Hindlimb muscle (tissue), 1 donor: ENCODE measurements around the gene ICAM2. TPM values are rescaled to one million over a fixed set of nuclear protein-coding genes. Genes with fewer than 3 reads are reported as not detected.
A peak's percentile ranks its signal among the peaks of the same experiment; 100 is the strongest.

Source experiments
- DNase-seq: peaks from one replicate; pipeline ENCODE4 v3.0.0-alpha.2; 2013
- polyA plus RNA-seq: library from polyadenylated mRNA; unstranded; fragments of 120-200 nt; gene quantifications from one replicate; pipeline ENCODE4 v1.2.1, GENCODE V29; 2013; ENCODE audit not compliant: insufficient read length

The ICAM2 gene
- polyA plus RNA-seq, 1 donor: 28.6 TPM

DNA sequence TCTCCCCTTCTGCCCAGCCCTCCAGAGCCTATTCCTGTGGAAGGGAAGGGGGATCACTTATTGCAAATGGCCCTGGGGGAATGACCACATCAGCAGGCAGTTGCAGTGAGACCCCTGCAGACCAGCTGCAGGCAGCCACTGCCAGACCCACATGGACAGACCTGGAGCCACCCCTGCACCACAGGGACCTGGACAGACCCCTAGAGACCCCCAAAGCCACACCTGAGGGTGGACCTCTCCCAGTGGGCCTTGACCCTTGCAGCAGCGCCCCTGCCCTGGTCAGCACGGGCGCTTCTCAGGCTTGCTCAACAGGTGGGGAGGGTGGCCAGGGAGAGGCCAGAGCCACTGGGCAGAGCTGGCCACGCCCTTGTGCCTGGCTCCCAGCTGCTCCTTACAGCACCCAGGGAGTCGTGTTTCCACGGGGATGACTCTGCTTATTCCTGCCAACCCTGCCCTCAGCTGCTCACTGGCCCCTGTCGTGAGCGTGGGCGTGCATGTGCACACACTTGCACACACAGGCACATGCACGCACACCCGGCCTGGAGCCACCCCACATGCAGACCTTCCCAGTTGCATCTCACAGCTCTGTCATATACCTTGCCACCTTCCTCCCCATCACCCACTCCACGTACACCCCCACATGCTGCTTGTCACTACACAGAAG lies 46.4 kb downstream of the ICAM2 start:
- DNase-seq: no peak

DNA sequence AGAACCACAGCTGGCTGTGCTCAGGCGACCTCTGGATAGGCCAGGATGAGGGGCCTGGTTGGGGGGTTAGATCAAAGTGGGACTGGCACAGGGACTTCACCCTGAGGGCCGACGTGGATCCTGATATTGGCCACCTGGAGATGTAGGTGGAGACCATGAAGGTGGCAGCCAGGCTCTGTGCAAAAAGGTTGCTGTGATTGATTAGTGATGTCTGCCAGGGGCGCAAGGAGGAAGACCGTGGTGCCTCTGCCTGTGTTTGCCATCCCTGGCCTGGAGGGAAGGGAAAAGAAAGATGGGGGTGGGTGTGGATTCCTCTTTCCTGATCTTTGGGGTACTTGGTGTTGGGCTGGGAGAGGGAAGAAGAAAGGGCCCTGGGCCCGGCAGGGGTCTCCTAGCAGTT lies 47.2 kb downstream of the ICAM2 start:
- no peak for DNase-seq

DNA sequence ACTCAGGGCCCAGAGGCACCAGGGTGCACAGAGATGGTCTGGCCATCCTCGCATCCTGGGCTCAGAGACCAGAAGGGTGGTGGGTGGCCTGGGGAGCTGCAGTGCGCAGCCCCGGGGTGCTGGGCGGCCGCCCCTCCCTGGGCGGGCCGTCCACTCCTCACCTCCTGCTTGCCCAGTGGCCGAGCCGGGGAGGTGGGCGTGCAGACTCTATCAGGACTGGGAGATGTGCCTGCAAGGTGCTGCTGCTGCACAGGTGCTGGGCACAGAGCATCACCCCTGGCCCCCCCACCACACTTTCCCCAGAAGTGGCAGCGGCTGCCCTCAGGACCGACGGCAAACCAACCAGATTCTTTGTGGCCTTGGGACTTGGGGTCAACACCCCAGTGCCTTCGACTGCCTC lies 47.6 kb downstream of the ICAM2 start, which contains the start of gene SCN4A:
Gene SCN4A, minus strand, starts transcription at position 123 of the 400 bp plus-strand sequence. Its CDS starts 77 bp downstream, at position 46.
- no peak for DNase-seq

DNA sequence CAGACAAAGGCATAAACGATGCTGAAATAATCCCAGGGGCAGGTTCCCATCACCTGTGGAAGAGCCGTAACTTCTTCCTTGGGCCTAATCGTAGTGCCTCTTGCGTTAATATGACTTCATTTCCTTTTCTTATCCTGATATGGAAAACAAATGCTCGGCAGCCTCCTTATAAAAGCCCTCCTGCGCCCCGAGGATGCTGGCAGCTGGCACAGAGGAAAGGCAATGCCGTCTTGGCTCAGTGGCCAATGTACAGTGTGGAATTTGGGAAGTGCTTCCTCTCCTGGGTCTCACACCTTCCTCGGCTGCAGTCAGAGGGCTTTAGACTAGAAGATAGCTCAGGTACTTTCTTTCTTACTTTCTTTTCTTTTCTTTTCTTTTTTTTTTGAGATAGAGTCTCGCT lies 51.2 kb downstream of the ICAM2 start:
- no peak for DNase-seq

DNA sequence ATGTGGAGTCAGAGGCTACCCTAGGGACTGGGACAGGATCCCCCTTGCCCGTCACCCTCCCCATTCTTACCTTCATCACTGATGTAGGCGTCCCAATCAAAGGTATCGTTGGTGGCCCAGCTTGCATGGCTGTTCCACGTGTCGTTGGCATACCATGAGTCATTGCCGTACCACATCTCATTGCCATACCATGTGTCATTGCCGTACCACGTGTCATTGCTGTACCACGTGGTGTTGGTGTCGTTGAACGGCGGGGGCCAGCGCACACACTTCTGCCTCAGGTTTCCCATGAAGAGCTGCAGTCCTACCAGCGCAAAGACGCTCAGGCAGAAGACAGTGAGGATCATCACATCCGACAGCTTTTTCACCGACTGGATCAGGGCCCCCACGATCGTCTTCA lies 52.5 kb downstream of the ICAM2 start:
- no peak for DNase-seq

DNA sequence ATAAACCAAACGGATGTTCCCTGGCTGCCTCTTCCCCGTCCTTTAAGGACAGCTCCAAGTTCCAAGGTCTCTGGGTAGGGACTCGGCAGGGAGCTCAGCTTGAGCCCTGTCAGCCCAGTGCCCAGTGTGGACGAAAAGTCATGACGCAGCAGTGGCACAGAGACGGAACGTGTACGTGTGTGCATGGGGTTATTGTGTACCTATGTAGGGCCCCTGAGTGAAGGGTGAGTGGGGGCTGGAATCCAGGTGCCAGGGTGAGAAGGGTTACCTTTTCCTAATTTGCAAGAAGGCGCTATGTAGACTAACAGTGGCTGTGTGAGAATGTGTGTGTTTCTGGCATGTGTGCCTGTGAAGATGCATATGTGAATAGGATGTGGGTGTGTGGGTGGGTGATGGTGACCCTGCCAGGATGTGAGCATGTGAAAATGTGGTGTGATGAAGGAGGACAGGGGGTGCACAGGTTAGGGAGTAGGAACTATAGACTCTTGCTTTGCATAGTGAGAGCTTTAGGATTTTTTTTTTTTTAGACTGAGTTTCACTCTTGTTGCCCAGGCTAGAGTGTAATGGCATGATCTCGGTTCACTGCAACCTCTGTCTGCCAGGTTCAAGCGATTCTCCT lies 53.7 kb downstream of the ICAM2 start:
- DNase-seq: no peak

DNA sequence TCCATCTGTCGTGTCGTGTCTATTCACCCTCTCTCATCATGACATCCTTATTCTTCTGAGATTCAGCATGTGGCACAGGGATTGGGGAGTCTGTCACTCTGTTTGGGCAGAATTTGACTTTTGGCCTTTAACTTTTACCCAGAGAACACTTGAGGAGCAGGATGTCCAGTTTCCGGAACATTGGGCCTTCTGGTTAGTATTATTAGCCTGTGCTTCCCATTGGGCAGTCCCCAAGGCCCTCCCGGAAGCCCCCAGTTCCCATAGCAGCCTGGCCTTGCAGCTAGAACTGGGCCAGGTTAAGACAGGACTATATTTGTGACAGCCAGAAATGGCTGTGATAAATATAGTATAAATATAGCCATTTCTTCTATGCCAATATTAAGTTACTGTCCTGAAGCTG lies 57.3 kb downstream of the ICAM2 start:
- DNase-seq: no peak

DNA sequence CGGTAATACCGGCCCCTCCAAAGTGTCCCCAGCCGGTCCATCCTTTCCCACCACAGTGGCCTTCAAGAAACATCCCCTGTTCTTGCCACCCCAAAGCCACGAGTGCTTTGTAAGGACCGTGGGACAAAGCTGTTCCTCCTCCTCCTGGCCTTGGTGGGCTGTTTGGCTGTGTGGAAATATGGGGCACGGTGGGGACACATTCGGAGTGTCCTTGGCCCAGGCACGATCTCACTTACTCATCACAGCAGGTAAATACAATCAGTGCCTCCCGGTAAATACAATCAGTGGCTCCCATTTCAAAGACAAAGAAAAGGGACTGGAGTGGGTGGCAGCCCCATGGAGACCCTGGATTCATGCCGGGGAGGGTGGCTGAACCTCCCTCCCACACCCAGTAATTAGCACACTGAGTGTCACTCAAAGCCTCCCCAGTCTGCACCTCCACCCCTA lies 58.1 kb downstream of the ICAM2 start:
- no peak for DNase-seq

DNA sequence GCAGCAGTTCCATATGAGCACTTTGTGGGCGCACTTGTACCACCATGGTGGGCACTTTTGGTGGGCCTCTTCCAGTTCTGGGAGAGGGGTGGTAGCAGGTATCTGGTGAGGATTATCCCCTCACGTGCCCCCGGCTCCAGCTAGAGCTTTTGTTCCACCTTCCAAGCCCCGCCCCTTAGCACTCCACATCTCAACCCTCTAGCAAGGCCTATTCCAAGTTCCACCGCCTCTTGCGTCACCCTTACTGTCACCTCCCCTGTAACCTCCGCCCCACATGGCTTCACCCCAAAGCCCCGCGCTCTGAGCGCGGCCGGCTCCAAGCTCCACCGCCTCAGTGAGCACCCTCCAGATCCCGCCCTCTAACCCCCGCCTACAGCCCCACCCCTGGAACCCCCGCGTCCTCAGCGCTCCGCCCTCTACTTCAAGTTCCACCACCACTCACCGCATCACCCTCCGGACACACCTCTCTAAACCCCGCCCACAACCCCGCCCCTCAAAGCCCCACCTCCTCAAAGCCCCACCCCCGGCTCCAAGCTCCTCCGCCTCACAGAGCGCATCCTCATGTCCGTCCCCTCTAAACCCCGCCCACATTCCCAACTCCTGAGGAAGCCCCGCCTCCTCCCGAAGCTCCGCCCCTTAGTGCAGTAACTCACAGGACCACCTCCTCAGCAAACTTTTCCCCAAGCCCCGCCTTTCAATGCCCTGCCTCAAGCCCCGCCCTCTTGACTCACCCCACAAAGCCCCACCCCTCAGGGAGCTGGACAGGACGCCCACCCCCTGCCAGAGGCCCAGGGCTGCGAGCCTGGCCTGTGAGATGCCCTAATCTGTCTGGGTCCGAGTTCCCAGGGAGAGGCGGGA lies 58.8 kb downstream of the ICAM2 start:
- no peak for DNase-seq

DNA sequence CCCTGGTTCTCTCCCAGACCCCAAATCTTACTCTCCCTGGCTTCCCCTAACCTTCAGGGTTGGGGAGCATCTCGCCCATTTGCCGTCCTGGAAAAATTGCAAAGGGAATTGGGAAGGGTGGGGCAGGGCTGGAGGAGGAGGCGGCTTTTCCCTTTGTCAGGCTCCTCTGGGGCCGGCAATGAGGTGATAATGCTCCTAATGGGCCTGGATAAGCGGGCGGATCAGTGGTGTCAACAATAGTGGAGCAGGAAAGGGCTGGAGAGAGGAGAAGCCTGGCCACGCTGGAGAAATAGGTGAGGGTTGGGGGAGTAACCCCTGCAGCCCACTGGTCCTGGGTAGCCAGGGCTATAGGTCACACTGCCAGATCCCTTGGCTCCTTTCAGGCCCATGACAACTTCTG lies 60.0 kb downstream of the ICAM2 start:
- no peak for DNase-seq

DNA sequence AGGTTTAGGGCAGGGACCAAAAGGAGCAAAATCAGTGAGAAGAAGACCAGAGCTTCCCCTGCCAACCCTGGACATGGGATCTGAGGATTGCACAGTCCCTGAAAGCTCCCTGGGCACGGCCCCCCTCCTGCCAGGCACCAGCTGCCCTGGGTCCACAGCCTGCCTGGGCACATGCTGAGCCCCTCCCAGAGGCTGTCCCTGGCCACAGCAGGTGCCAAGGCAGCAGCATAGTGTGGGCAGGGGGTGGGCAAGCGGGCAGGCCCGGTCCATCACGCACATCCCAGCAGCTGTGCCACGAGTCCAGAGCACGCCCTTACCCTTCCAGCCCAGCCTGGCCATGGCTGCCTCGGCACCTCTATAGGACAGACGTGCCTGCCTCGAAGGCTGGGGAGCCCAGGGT lies 60.4 kb downstream of the ICAM2 start:
- peak; percentile 43 for DNase-seq

DNA sequence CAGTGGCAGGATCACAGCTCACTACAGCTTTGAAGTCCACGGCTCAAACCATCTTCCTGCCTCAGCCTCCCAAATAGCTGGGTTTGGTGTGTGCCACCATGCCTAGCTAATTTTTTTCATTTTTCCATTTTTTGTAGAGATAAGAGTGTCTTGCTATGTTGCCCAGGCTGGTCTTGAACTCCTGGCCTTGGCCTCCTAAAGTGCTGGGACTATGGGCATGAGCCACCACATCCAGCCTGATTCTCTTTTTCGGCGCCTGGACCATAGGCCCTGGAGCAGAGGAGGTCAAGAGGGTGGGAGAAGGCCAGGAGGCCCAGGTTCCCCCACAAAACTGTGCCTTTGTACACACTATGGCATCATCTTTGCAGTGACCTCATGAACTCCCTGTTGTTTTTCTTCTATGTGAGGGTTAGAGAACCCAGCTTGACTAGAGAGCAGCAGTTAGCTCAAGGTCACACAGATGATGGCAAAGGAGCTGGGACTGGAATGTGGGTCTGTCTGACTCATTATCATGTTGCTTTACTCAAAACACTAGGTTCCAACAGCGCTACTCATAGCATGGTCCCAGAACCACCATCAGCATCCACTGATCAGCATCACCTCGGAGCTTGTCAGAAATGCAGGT lies 64.0 kb downstream of the ICAM2 start:
- no peak for DNase-seq

DNA sequence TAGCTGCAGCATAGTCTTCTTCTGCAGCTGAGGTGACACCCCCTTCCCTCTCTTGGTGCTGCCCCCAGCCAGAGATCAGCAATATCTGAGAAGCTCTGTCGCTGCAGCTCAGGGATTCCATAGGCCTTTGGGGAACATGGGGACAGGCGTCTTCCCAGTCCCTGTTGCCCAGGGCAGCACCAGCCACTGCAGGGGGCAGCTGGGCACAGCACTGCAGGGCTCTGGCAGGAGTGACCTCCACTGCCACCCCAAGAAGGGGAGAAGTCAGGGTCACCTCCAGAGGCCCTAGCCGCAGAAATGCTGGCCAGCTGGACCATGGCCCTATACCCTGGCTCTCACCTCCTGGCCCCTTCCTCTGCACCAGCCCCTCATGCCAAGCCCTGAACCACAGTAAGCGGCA lies 64.6 kb downstream of the ICAM2 start:
- DNase-seq: no peak

DNA sequence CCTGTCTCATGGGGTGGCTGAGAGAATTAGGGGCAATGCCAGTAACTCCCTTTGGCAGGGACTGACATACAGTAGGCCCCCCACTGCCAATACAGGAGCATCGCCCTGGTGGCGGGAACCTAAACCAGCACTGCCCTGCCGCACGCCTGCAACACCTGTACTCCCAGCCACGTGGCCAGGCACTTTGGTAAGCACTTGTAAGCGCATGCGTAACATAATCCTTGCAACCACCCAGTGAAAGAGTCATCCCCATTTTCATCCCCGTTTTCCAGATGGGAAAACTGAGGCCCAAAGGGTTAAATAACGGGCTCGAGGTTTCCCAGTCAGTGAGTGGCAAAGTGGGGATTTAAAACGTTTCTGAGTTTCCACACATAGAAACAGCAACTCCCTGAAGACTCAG lies 65.2 kb downstream of the ICAM2 start:
- no peak for DNase-seq

DNA sequence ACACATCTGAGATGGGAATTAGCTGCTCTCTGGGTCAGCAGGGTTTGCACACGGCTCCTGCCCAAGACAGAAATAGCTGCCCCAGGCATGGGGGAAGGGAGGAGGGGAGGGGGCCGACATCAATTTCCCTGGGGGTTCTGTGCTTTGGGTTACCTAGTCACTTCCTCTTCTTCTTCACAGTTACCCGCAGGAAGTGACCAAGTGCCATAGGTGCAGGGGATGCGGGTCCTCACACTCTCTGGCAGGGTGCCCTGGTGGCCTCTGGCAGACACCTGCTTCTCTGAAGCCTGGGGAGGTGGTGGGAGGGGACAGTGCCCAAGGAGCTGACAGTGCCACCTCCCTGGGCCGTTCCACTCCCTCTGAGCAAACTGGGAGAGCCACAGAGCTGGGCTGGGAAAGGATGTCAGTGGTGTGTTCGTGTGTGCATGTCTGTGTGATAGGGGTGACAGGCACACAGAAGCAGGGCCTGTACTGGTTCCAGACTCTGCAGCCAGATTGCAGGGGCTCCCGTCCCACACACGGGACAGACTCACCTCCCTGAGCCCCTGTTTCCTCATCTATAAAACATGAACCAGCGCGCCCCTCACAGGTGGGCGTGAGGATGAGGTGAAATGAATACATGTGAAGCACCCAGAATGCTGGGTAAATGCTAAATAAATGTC lies 65.9 kb downstream of the ICAM2 start:
- no peak for DNase-seq

Other genes starting within 250 kb of the ICAM2 start
- gene CCDC47, start 247.0 kb downstream of the ICAM2 start, polyA plus RNA-seq: 47.8 TPM
- gene DDX42, start 246.5 kb downstream of the ICAM2 start, polyA plus RNA-seq: 106 TPM
- 96.2 TPM for gene PSMC5, start 193.2 kb downstream of the ICAM2 start, polyA plus RNA-seq
- gene FTSJ3, start 193.0 kb downstream of the ICAM2 start, polyA plus RNA-seq: 35.5 TPM
- gene SMARCD2, start 177.9 kb downstream of the ICAM2 start, polyA plus RNA-seq: 28.6 TPM
- gene CSH2, start 147.0 kb downstream of the ICAM2 start, polyA plus RNA-seq: 0.61 TPM
- not detected for gene GH2, start 138.7 kb downstream of the ICAM2 start, polyA plus RNA-seq
- gene CSH1, start 124.1 kb downstream of the ICAM2 start, polyA plus RNA-seq: 0.50 TPM
- gene CSHL1, start 109.4 kb downstream of the ICAM2 start, polyA plus RNA-seq: not detected
- not detected for gene GH1, start 101.8 kb downstream of the ICAM2 start, polyA plus RNA-seq
- 4.4 TPM for gene CD79B, start 88.3 kb downstream of the ICAM2 start, polyA plus RNA-seq
- 66.3 TPM for gene SCN4A, start 47.7 kb downstream of the ICAM2 start, polyA plus RNA-seq
- 2.5 TPM for gene PRR29, start 22.3 kb downstream of the ICAM2 start, polyA plus RNA-seq
- 5.9 TPM for gene ERN1, start 109.5 kb upstream of the ICAM2 start, polyA plus RNA-seq
- gene TEX2, start 242.6 kb upstream of the ICAM2 start, polyA plus RNA-seq: 21.6 TPM